Measurements from ENCODE around the gene MAPK12. TPM values are rescaled to one million over a fixed set of nuclear protein-coding genes. Genes with fewer than 3 reads are reported as not detected.

Gene MAPK12
- total and polyA plus RNA-seq, 2 donors (not counting 1 experiment from before 2014, with no cell fraction given), result 16.4 to 30.1 TPM

DNA sequence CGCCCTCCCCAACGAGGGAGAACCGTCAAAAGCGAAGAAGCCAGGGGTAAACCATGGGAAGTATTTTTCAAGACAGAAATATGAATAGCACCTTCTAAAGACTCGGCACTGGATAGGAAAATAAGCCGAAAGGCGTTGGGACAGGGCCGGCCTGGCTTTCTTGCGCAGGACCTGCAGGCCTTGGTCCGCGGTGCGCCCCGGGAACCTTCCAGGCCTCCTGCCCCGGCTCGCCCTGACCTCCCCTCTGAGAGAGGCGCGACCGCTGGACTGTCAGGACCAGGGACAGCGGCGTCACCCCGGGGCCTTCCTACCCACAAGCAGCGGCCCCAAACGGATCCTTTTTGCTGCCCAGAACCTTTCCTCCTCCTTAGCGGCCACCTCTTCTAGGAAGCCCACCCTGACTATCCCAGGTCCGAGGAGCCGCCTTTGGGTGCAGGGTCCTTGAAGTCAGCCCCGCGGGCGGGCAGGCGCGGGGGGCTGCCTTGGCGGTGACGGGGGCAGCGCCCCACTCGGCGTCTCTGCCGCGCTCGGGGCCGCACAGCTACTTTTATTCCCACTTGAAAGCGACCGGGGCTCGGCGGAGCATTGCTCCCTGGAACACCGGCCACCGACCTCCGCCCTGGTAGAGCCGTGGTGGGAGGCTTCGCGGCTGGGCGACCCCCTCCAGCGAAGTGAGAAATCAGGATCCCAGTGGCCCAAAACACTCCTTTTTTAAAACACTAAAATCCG, 9.3 kb upstream of the MAPK12 start:
- Histone ChIP-seq H4K20me1 (ENCODE audit: control insufficient read depth, extremely low read depth, insufficient read depth, low read length) (no peaks in the 10 kb centered on the region), H3K9ac (ENCODE audit: insufficient read depth, low read length) (peak overlapping the region; percentile 13), H3K4me2 (ENCODE audit: extremely low read depth, insufficient read depth, low read length) (peak overlapping the region; percentile 90), H3K9me3 (ENCODE audit: control insufficient read depth, insufficient read depth, low read depth, low read length) (no peaks in the 10 kb centered on the region), H3K4me1 (ENCODE audit: control insufficient read depth, extremely low read depth, insufficient read depth, low read length) (peaks cover 10% of the 10 kb centered on the region), H3K79me2 (ENCODE audit: control insufficient read depth, insufficient read depth, low read length) (no peaks in the 10 kb centered on the region), H2AFZ (ENCODE audit: low read length) (no peak overlapping the region), H3K27me3 (ENCODE audit: control insufficient read depth, insufficient read depth, low read length) (no peaks in the 10 kb centered on the region), H3K36me3 (ENCODE audit: control insufficient read depth, insufficient read depth, low read length) (peaks cover 12% of the 10 kb centered on the region), H3K4me3 (replicated peaks in 1 of 4; ENCODE audit: control extremely low read depth in 1 of 4, insufficient read depth in 1 of 4, low read depth in 3 of 4, low read length in 4 of 4) (peak overlapping the region; percentile 33 to 66 (median 46)), H3K27ac (ENCODE audit: insufficient read depth, low read length) (no peak overlapping the region)
- DNase-seq (ENCODE audit: low read depth in 2 of 2), result peak; percentile 64 to 72
- TF ChIP-seq, protein P1, sequence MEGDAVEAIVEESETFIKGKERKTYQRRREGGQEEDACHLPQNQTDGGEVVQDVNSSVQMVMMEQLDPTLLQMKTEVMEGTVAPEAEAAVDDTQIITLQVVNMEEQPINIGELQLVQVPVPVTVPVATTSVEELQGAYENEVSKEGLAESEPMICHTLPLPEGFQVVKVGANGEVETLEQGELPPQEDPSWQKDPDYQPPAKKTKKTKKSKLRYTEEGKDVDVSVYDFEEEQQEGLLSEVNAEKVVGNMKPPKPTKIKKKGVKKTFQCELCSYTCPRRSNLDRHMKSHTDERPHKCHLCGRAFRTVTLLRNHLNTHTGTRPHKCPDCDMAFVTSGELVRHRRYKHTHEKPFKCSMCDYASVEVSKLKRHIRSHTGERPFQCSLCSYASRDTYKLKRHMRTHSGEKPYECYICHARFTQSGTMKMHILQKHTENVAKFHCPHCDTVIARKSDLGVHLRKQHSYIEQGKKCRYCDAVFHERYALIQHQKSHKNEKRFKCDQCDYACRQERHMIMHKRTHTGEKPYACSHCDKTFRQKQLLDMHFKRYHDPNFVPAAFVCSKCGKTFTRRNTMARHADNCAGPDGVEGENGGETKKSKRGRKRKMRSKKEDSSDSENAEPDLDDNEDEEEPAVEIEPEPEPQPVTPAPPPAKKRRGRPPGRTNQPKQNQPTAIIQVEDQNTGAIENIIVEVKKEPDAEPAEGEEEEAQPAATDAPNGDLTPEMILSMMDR (conservative IDR thresholded peaks at IDR 0.05 in 1 of 2, IDR thresholded peaks at IDR 0.05 in 1 of 2; ENCODE audit: low read depth in 1 of 2, low read length in 2 of 2), result peak in 1 of 2 donors; percentile 4
- TF ChIP-seq EZH2 (IDR thresholded peaks at IDR 0.05; ENCODE audit: low read length, missing control alignments), result no peak

DNA sequence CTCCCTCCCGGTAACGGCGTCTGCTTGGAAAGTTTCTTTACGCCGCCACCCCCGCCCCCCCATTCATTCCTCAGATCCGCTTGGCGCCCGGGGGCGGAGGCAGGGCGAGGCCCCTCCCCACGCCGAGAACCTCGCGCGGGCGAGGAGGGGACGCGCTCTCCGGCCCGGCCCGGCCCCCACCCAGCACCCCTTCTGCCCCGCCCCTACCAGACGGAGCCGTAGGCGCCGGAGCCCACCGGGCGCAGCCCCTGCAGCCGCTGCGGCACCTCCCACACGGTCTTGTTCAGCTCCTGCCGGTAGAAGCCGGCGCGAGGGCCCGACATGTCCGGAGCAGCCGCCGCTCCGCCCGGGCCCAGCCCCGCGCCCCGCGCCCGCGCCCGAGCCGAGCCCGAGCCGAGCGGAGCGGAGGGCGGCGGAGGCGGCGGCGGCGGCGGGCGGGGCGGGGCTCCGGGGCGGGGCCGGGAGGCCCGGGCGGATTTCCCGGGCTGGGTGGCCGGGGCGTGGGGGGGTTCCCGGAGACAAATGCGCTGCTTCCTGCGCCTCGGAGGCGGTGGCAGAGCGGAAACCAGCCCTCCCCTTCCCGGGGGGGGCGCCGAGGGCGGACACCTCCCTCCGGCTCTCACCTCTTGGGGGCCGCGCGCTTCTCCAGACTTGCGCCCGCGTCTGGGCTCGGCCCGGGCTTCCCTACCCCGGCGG, 8.6 kb upstream of the MAPK12 start, which contains the start of gene MAPK11:
Gene MAPK11, minus strand, starts transcription at position 411 of the 696 bp plus-strand sequence. Its CDS starts 88 bp downstream, at position 323.
- Histone ChIP-seq H3K36me3 (ENCODE audit: control insufficient read depth, insufficient read depth, low read length) (peaks cover 5% of the 10 kb centered on the region), H2AFZ (ENCODE audit: low read length) (no peak within 1 kb of the TSS), H3K27me3 (ENCODE audit: control insufficient read depth, insufficient read depth, low read length) (no peaks in the 10 kb centered on the region), H3K9ac (ENCODE audit: insufficient read depth, low read length) (peak within 1 kb of the TSS; percentile 13), H3K4me2 (ENCODE audit: extremely low read depth, insufficient read depth, low read length) (peak within 1 kb of the TSS; percentile 90), H4K20me1 (ENCODE audit: control insufficient read depth, extremely low read depth, insufficient read depth, low read length) (no peaks in the 10 kb centered on the region), H3K9me3 (ENCODE audit: control insufficient read depth, insufficient read depth, low read depth, low read length) (no peaks in the 10 kb centered on the region), H3K4me3 (replicated peaks in 1 of 4; ENCODE audit: control extremely low read depth in 1 of 4, insufficient read depth in 1 of 4, low read depth in 3 of 4, low read length in 4 of 4) (peak within 1 kb of the TSS; percentile 33 to 66 (median 46)), H3K79me2 (ENCODE audit: control insufficient read depth, insufficient read depth, low read length) (no peaks in the 10 kb centered on the region), H3K27ac (ENCODE audit: insufficient read depth, low read length) (no peak within 1 kb of the TSS), H3K4me1 (ENCODE audit: control insufficient read depth, extremely low read depth, insufficient read depth, low read length) (peaks cover 10% of the 10 kb centered on the region)
- DNase-seq (ENCODE audit: low read depth in 2 of 2), result peak in 1 of 2 donors; percentile 67
- TF ChIP-seq, protein P1 (conservative IDR thresholded peaks at IDR 0.05 in 1 of 2, IDR thresholded peaks at IDR 0.05 in 1 of 2; ENCODE audit: low read depth in 1 of 2, low read length in 2 of 2), result no peak
- TF ChIP-seq EZH2 (IDR thresholded peaks at IDR 0.05; ENCODE audit: low read length, missing control alignments), result no peak

DNA sequence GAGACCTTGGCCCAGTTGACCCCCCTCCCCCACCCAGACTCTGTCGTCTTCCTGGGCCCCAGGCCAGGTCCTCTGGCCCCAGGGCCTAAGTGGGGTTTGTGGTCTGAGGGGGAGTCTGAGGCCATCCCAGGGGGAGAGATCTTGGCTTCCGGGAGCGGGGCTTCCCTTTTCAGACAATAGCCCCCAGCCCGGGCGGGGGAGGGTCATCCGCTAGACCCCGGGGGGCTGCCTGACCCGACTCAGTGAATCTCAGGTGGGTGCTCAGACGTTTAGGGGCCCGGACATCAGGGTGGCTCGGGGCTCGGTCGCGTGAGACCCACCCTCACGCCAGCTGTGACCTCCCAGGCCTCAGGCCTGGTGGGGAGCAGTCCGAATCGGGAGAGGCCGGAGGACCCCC, 8.1 kb upstream of the MAPK12 start:
- H3K9me3 ChIP-seq (ENCODE audit: control insufficient read depth, insufficient read depth, low read depth, low read length), result no peaks in the 10 kb centered on the region
- peak overlapping the region in 3 of 4 experiments; percentile 15 to 48 (median 29) for H3K4me3 ChIP-seq (replicated peaks in 1 of 4; ENCODE audit: control extremely low read depth in 1 of 4, insufficient read depth in 1 of 4, low read depth in 3 of 4, low read length in 4 of 4)
- peaks cover 10% of the 10 kb centered on the region for H3K4me1 ChIP-seq (ENCODE audit: control insufficient read depth, extremely low read depth, insufficient read depth, low read length)
- no peak overlapping the region for H3K9ac ChIP-seq (ENCODE audit: insufficient read depth, low read length)
- DNase-seq (ENCODE audit: low read depth in 2 of 2), result no peak
- H4K20me1 ChIP-seq (ENCODE audit: control insufficient read depth, extremely low read depth, insufficient read depth, low read length), result no peaks in the 10 kb centered on the region
- no peak overlapping the region for H3K27ac ChIP-seq (ENCODE audit: insufficient read depth, low read length)
- H3K79me2 ChIP-seq (ENCODE audit: control insufficient read depth, insufficient read depth, low read length), result no peaks in the 10 kb centered on the region
- no peaks in the 10 kb centered on the region for H3K27me3 ChIP-seq (ENCODE audit: control insufficient read depth, insufficient read depth, low read length)
- no peak overlapping the region for H2AFZ ChIP-seq (ENCODE audit: low read length)
- peak overlapping the region; percentile 40 for H3K4me2 ChIP-seq (ENCODE audit: extremely low read depth, insufficient read depth, low read length)
- peaks cover 2% of the 10 kb centered on the region for H3K36me3 ChIP-seq (ENCODE audit: control insufficient read depth, insufficient read depth, low read length)
- TF ChIP-seq, protein P1 (conservative IDR thresholded peaks at IDR 0.05 in 1 of 2, IDR thresholded peaks at IDR 0.05 in 1 of 2; ENCODE audit: low read depth in 1 of 2, low read length in 2 of 2), result no peak
- no peak for TF ChIP-seq EZH2 (IDR thresholded peaks at IDR 0.05; ENCODE audit: low read length, missing control alignments)

Data from fibroblast of lung (primary cell).